ENCODE data around the gene PRPF6. TPM values are rescaled to one million over a fixed set of nuclear protein-coding genes. Genes with fewer than 3 reads are reported as not detected.

Gene PRPF6
- total and polyA plus RNA-seq, 2 of the 13 experiments (the other 11 are each of a cell fraction or from before 2014, with no cell fraction given): 63.7 to 101 TPM

- TF ChIP-seq FOSL1 (CRISPR knock-in tag; IDR thresholded peaks at IDR 0.05; ENCODE audit: borderline replicate concordance) (no peak), PAWR (CRISPR knock-in tag; IDR thresholded peaks at IDR 0.05; ENCODE audit: borderline replicate concordance) (no peak), GABPA (IDR thresholded peaks at IDR 0.05; ENCODE audit: low read depth, low read length) (no peak), GABPA (CRISPR knock-in tag; IDR thresholded peaks at IDR 0.05; ENCODE audit: low read depth) (0 out of 2 replicates have a peak, but pooled peaks have one; percentile 2), ZBTB38 (CRISPR knock-in tag; IDR thresholded peaks at IDR 0.05) (no peak), RXRA (CRISPR knock-in tag; IDR thresholded peaks at IDR 0.05) (no peak), CREB3 (CRISPR knock-in tag; IDR thresholded peaks at IDR 0.05) (0 out of 2 replicates have a peak, but pooled peaks have one; percentile 5), ZNF546 (CRISPR knock-in tag; conservative IDR thresholded peaks at IDR 0.05) (no peak; the same call in 1 of the 2 replicates), ZNF441 (CRISPR knock-in tag; IDR thresholded peaks at IDR 0.05; ENCODE audit: borderline replicate concordance) (no peak), HIC2 (CRISPR knock-in tag; IDR thresholded peaks at IDR 0.05; ENCODE audit: low read depth) (no peak), RFXAP (CRISPR knock-in tag; IDR thresholded peaks at IDR 0.05; ENCODE audit: borderline replicate concordance) (no peak), NFRKB (IDR thresholded peaks at IDR 0.05) (no peak), DMAP1 (CRISPR knock-in tag; IDR thresholded peaks at IDR 0.05) (peak; percentile 8; the same call in 1 of the 2 replicates), ZSCAN22 (CRISPR knock-in tag; IDR thresholded peaks at IDR 0.05) (no peak), ZNF552 (CRISPR knock-in tag; IDR thresholded peaks at IDR 0.05; ENCODE audit: borderline replicate concordance) (no peak), ZNF549 (CRISPR knock-in tag; IDR thresholded peaks at IDR 0.05) (no peak), REXO4 (CRISPR knock-in tag; IDR thresholded peaks at IDR 0.05; ENCODE audit: borderline replicate concordance) (no peak), ZNF569 (CRISPR knock-in tag; IDR thresholded peaks at IDR 0.05; ENCODE audit: borderline replicate concordance) (no peak), MLLT10 (CRISPR knock-in tag; IDR thresholded peaks at IDR 0.05) (no peak), MED13 (CRISPR knock-in tag; IDR thresholded peaks at IDR 0.05) (0 out of 2 replicates have a peak, but pooled peaks have one; percentile 65), ARHGAP35 (CRISPR knock-in tag; IDR thresholded peaks at IDR 0.05; ENCODE audit: borderline replicate concordance) (no peak), ZBTB26 (CRISPR knock-in tag; IDR thresholded peaks at IDR 0.05; ENCODE audit: borderline replicate concordance) (no peak)
- TF ChIP-seq, protein P1, sequence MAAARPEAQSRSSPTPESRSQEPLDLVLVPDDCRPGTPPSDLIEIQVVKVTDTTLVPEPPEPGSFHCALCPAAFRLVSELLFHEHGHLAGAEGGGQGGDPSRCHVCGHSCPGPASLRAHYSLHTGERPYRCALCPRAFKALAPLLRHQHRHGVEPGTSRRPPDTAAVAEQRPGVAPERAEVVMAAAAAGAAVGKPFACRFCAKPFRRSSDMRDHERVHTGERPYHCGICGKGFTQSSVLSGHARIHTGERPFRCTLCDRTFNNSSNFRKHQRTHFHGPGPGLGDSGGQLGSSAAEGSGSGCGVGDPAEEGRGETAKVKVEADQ (CRISPR knock-in tag; IDR thresholded peaks at IDR 0.05; ENCODE audit: borderline replicate concordance): no peak; the same call in 1 of the 2 replicates
- TF ChIP-seq, protein P2, sequence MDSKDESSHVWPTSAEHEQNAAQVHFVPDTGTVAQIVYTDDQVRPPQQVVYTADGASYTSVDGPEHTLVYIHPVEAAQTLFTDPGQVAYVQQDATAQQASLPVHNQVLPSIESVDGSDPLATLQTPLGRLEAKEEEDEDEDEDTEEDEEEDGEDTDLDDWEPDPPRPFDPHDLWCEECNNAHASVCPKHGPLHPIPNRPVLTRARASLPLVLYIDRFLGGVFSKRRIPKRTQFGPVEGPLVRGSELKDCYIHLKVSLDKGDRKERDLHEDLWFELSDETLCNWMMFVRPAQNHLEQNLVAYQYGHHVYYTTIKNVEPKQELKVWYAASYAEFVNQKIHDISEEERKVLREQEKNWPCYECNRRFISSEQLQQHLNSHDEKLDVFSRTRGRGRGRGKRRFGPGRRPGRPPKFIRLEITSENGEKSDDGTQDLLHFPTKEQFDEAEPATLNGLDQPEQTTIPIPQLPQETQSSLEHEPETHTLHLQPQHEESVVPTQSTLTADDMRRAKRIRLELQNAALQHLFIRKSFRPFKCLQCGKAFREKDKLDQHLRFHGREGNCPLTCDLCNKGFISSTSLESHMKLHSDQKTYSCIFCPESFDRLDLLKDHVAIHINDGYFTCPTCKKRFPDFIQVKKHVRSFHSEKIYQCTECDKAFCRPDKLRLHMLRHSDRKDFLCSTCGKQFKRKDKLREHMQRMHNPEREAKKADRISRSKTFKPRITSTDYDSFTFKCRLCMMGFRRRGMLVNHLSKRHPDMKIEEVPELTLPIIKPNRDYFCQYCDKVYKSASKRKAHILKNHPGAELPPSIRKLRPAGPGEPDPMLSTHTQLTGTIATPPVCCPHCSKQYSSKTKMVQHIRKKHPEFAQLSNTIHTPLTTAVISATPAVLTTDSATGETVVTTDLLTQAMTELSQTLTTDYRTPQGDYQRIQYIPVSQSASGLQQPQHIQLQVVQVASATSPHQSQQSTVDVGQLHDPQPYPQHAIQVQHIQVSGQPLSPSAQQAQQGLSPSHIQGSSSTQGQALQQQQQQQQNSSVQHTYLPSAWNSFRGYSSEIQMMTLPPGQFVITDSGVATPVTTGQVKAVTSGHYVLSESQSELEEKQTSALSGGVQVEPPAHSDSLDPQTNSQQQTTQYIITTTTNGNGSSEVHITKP (CRISPR knock-in tag; IDR thresholded peaks at IDR 0.05; ENCODE audit: low read depth): no peak
These were observed 60.8 kb downstream of the PRPF6 start (continued) for GRCh38 chr20:64041781-64042053.

Data from HepG2 (cell line).